ENCODE measurements around the gene DKKL1.
"Not testable (repeated sequence)": the region's sequence is repeated elsewhere in the genome, so short reads cannot be mapped to it uniquely, and the experiment has no call there.

DNA sequence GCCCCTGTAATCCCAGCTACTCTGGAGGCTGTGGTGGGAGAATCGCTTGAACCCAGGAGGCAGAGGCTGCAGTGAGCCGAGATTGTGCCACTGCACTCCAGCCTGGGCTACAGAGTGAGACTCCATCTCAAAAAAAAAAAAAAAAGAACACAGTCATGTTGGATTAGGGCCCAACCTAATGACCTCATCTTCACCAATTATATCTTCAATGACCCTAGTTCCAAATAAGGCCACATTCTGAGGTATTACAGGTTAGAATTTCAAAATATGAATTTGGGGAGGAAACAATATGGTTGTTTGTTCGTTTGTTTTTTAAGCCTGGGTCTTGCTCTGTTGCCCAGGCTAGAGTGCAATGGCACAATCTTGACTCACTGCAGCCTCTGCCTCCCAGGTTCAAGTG lies 9.5 kb downstream of the DKKL1 start:
- not testable (repeated sequence) for TF ChIP-seq SUZ12 (IDR thresholded peaks at IDR 0.05; ENCODE audit: extremely low read depth, insufficient read depth, insufficient read length); YY1 (IDR thresholded peaks at IDR 0.05; ENCODE audit: insufficient read depth, insufficient read length)
